ENCODE results near the gene COTL1.

- TF ChIP-seq CTCF (IDR thresholded peaks at IDR 0.05) (no peak), POLR2A (IDR thresholded peaks at IDR 0.05) (no peak)
These were observed 42.0 kb downstream of the COTL1 start for GRCh38 chr16:84575914-84576313.

Data from heart left ventricle (tissue), 13 donors.